ENCODE measurements around the gene VPS50. TPM values are rescaled to one million over a fixed set of nuclear protein-coding genes. Genes with fewer than 3 reads are reported as not detected.

Gene VPS50
- total and polyA plus RNA-seq, 2 donors (not counting 1 experiment from before 2014, with no cell fraction given) = 9.4 to 54.1 TPM

GRCh38 chr7:93402944-93403343 is 170.8 kb downstream of the VPS50 start:
- H3K4me1 Mint-ChIP-seq = no peaks in the 10 kb centered on the region
- Histone ChIP-seq H3K4me3 (ENCODE audit: control extremely low read depth in 1 of 5, extremely low read depth in 1 of 5, insufficient read depth in 1 of 5, low read depth in 2 of 5, low read length in 4 of 5) (no peak overlapping the region), H3K27ac (ENCODE audit: low read length in 2 of 2) (no peak overlapping the region), H3K36me3 (replicated peaks in 1 of 2; ENCODE audit: control extremely low read depth in 1 of 2, control insufficient read depth in 1 of 2, extremely low read depth in 1 of 2, insufficient read depth in 2 of 2, low read length in 1 of 2) (no peaks in the 10 kb centered on the region), H3K4me1 (ENCODE audit: control insufficient read depth in 2 of 2, insufficient read depth in 2 of 2, low read length in 2 of 2) (no peaks in the 10 kb centered on the region), H3K79me2 (ENCODE audit: control insufficient read depth, insufficient read depth, low read length) (no peaks in the 10 kb centered on the region), H3K9ac (ENCODE audit: low read length) (no peak overlapping the region), H3K9me3 (ENCODE audit: control extremely low read depth in 1 of 3, control insufficient read depth in 2 of 3, insufficient read depth in 1 of 3, low read length in 2 of 3) (peaks cover 1 to 9% (median 5%) of the 10 kb centered on the region in 3 donors), H3K4me2 (replicated peaks; ENCODE audit: low read depth, low read length, poor library complexity, severe bottlenecking) (no peak overlapping the region), H4K20me1 (ENCODE audit: control insufficient read depth, insufficient read depth, low read length, poor library complexity, severe bottlenecking) (no peaks in the 10 kb centered on the region), H2AFZ (ENCODE audit: insufficient read depth, low read depth, low read length, poor library complexity, severe bottlenecking) (no peak overlapping the region), H3K27me3 (replicated peaks in 1 of 4; ENCODE audit: control extremely low read depth in 1 of 4, control insufficient read depth in 3 of 4, insufficient read depth in 4 of 4, low read length in 3 of 4) (no peaks in the 10 kb centered on the region)
- intact Hi-C loops (cut with micrococcal nuclease) = loop anchor here (10.0 kb wide), 1 partner anchor 62 kb away; no protein-coding TSS in a partner anchor
- ATAC-seq (ENCODE audit: low read depth) (no peak), DNase-seq (no peak)
- H3K27me3 Mint-ChIP-seq = peaks cover 3% of the 10 kb centered on the region
- peaks cover 9% of the 10 kb centered on the region for H3K9me3 Mint-ChIP-seq (ENCODE audit: insufficient read depth)
- 93% methylated on average over 2 of the region's 5 CpGs for WGBS (ENCODE audit: insufficient coverage)
- POLR2A ChIA-PET = no interaction called here
- CTCF ChIA-PET = no interaction called here
- H3K4me3 Mint-ChIP-seq = no peak overlapping the region
- no peak overlapping the region for H3K27ac Mint-ChIP-seq
- TF ChIP-seq CTCF (IDR thresholded peaks at IDR 0.05) = no peak
- no peak for TF ChIP-seq EZH2 (IDR thresholded peaks at IDR 0.05; ENCODE audit: borderline replicate concordance, insufficient read depth, low read depth, low read length, poor library complexity, severe bottlenecking)

- H3K27me3 ChIP-seq (replicated peaks in 1 of 4; ENCODE audit: control extremely low read depth in 1 of 4, control insufficient read depth in 3 of 4, insufficient read depth in 4 of 4, low read length in 3 of 4) = no peaks in the 10 kb centered on the region
- no peak overlapping the region for H3K9ac ChIP-seq (ENCODE audit: low read length)
- no peak overlapping the region for H3K4me2 ChIP-seq (replicated peaks; ENCODE audit: low read depth, low read length, poor library complexity, severe bottlenecking)
- ATAC-seq (ENCODE audit: low read depth) = no peak
- H3K4me1 Mint-ChIP-seq = no peaks in the 10 kb centered on the region
- no peak overlapping the region for H3K27ac Mint-ChIP-seq
- intact Hi-C loops (cut with micrococcal nuclease) = loop anchor here (10.0 kb wide), 1 partner anchor 58 kb away; no protein-coding TSS in a partner anchor
- peaks cover 9% of the 10 kb centered on the region for H3K9me3 Mint-ChIP-seq (ENCODE audit: insufficient read depth)
- TF ChIP-seq EZH2 (IDR thresholded peaks at IDR 0.05; ENCODE audit: borderline replicate concordance, insufficient read depth, low read depth, low read length, poor library complexity, severe bottlenecking) (no peak), CTCF (IDR thresholded peaks at IDR 0.05) (no peak)
- H3K4me3 Mint-ChIP-seq = no peak overlapping the region
- no peaks in the 10 kb centered on the region for H3K36me3 ChIP-seq (replicated peaks in 1 of 2; ENCODE audit: control extremely low read depth in 1 of 2, control insufficient read depth in 1 of 2, extremely low read depth in 1 of 2, insufficient read depth in 2 of 2, low read length in 1 of 2)
- H3K4me1 ChIP-seq (ENCODE audit: control insufficient read depth in 2 of 2, insufficient read depth in 2 of 2, low read length in 2 of 2) = no peaks in the 10 kb centered on the region
- ChIA-PET CTCF (no interaction called here), POLR2A (no interaction called here)
- DNase-seq = no peak
- 91% methylated on average over 5 of the region's 5 CpGs for WGBS (ENCODE audit: insufficient coverage)
- H4K20me1 ChIP-seq (ENCODE audit: control insufficient read depth, insufficient read depth, low read length, poor library complexity, severe bottlenecking) = no peaks in the 10 kb centered on the region
- peaks cover 1 to 9% (median 5%) of the 10 kb centered on the region in 3 donors for H3K9me3 ChIP-seq (ENCODE audit: control extremely low read depth in 1 of 3, control insufficient read depth in 2 of 3, insufficient read depth in 1 of 3, low read length in 2 of 3)
- H2AFZ ChIP-seq (ENCODE audit: insufficient read depth, low read depth, low read length, poor library complexity, severe bottlenecking) = no peak overlapping the region
- H3K27me3 Mint-ChIP-seq = no peaks in the 10 kb centered on the region
- H3K79me2 ChIP-seq (ENCODE audit: control insufficient read depth, insufficient read depth, low read length) = no peaks in the 10 kb centered on the region
- no peak overlapping the region for H3K4me3 ChIP-seq (ENCODE audit: control extremely low read depth in 1 of 5, extremely low read depth in 1 of 5, insufficient read depth in 1 of 5, low read depth in 2 of 5, low read length in 4 of 5)
- no peak overlapping the region for H3K27ac ChIP-seq (ENCODE audit: low read length in 2 of 2)
Measured at GRCh38 chr7:93407239-93407638, 175.1 kb downstream of the VPS50 start.
